Prostate gland (tissue), 2 donors: ENCODE results near the gene HECW1.

Source experiments
- POLR2A ChIP-seq: fragments of 450-650 bp; IDR thresholded peaks from one replicate; pipeline ENCODE4 v1.6.1; 2016; ENCODE audit warnings: antibody characterized with exemption, mild to moderate bottlenecking
- POLR2AphosphoS5 ChIP-seq: sonication (generic); formaldehyde crosslinking; IDR thresholded peaks from one replicate; pipeline ENCODE4 v1.6.1; 2017; ENCODE audit warnings: antibody characterized with exemption
- TF ChIP-seq, protein P1 (sequence below), 4 experiments: fragments of 200-600 bp in 2 of 4; fragments of 450-650 bp in 2 of 4; sonication (generic) in 2 of 4; IDR thresholded peaks; 1 replicate in 3 of 4; 2 replicates in 1 of 4; pipeline ENCODE4 v1.5.1; 2016 to 2019; ENCODE audit warnings: antibody characterized with exemption in 4 of 4, mild to moderate bottlenecking in 2 of 4, moderate library complexity in 2 of 4

- TF ChIP-seq, protein P1, sequence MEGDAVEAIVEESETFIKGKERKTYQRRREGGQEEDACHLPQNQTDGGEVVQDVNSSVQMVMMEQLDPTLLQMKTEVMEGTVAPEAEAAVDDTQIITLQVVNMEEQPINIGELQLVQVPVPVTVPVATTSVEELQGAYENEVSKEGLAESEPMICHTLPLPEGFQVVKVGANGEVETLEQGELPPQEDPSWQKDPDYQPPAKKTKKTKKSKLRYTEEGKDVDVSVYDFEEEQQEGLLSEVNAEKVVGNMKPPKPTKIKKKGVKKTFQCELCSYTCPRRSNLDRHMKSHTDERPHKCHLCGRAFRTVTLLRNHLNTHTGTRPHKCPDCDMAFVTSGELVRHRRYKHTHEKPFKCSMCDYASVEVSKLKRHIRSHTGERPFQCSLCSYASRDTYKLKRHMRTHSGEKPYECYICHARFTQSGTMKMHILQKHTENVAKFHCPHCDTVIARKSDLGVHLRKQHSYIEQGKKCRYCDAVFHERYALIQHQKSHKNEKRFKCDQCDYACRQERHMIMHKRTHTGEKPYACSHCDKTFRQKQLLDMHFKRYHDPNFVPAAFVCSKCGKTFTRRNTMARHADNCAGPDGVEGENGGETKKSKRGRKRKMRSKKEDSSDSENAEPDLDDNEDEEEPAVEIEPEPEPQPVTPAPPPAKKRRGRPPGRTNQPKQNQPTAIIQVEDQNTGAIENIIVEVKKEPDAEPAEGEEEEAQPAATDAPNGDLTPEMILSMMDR (IDR thresholded peaks at IDR 0.05), result no peak
- TF ChIP-seq POLR2A (no peak), POLR2AphosphoS5 (no peak)
Measured at GRCh38 chr7:43313628-43314378, 201.4 kb downstream of the HECW1 start.
